GM12872 (cell line): ENCODE data around the gene ZBED5.

Source experiments
- TF ChIP-seq, protein P1 (sequence below): IDR thresholded peaks from 3 replicates; pipeline ENCODE4 v1.5.1; 2011; ENCODE audit warnings: low read depth, mild to moderate bottlenecking, low read length, moderate library complexity; ENCODE audit not compliant: insufficient read depth

Gene ZBED5

DNA sequence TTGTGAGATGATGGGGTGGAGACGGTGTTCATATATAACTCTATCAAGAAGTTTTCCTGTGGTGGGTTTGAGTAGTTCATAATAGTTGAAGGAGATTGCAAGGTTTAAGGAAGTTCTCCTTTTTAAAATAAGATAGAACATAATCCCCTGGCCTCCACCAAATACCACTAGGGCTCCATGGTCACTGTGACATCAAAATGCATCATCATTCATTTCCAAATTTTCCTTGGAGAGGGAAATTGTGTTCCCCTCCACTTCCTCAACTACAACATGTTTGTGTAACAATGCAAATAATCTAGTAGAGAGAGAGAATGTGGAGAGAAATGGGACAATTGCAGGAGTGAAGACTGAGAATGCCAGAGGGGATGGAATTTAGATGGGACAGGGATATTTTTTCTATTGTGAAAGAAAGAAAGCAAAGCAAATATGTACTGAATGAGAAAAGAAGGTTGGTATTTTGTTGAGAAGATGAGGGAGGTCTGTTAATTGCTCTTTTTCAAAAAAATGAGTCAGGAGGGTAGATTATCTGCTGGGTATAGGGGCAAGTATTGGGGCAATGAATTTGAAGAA lies 33.4 kb upstream of the ZBED5 start:
- TF ChIP-seq, protein P1, sequence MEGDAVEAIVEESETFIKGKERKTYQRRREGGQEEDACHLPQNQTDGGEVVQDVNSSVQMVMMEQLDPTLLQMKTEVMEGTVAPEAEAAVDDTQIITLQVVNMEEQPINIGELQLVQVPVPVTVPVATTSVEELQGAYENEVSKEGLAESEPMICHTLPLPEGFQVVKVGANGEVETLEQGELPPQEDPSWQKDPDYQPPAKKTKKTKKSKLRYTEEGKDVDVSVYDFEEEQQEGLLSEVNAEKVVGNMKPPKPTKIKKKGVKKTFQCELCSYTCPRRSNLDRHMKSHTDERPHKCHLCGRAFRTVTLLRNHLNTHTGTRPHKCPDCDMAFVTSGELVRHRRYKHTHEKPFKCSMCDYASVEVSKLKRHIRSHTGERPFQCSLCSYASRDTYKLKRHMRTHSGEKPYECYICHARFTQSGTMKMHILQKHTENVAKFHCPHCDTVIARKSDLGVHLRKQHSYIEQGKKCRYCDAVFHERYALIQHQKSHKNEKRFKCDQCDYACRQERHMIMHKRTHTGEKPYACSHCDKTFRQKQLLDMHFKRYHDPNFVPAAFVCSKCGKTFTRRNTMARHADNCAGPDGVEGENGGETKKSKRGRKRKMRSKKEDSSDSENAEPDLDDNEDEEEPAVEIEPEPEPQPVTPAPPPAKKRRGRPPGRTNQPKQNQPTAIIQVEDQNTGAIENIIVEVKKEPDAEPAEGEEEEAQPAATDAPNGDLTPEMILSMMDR = no peak

DNA sequence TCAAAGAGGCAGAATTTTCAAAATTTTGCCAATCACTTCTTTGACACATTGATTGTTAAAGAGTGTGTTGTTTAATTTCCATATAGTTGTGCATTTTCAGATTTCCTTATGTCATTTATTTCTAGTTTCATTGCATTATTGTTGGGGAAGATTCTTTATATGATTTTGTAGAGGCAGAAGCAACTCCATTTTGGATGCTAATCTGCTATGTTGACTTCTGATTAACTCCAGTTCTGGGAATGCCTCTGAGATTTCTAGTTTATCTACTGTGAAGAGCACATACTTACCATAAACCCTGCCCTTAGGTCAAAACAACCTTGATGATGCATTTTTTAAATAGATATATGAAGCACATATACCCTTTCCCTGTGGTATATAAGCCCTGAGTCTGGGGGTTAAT lies 29.5 kb upstream of the ZBED5 start:
- TF ChIP-seq, protein P1 = no peak

GRCh38 chr11:10886652-10887250 lies 28.9 kb upstream of the ZBED5 start:
- TF ChIP-seq, protein P1 = no peak

DNA sequence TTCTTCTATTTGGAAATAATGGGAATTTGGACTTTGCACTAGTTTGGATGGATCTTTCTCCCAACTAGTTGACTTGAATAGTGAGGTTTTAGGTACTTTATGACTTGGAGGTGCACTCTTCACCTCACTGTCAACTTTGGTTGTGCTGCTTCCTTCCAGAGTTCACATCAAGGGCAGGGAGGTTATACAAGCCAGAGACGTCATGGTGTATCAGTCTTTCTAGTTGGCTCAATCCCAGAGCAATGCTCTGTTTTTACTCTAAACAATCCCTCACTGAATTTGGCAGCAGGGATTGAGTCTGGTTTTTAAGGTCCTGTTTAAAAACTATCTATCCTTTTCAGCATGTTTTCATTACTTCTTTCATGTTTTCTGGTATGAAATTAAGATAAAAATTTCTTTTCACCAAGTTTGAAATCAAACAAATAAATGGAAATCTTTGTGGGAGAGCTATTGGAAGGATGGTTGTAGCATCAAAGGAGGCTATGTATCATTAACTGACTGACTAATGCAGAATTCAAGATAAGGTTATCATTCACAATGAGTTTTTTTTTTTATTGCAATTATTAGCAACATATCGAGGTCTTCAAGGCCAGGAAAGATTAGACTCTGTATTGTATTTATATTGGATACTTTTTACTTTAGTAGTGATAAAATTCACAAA lies 28.0 kb upstream of the ZBED5 start:
- TF ChIP-seq, protein P1 = no peak

GRCh38 chr11:10881892-10882291 lies 24.0 kb upstream of the ZBED5 start:
- TF ChIP-seq, protein P1 = no peak

DNA sequence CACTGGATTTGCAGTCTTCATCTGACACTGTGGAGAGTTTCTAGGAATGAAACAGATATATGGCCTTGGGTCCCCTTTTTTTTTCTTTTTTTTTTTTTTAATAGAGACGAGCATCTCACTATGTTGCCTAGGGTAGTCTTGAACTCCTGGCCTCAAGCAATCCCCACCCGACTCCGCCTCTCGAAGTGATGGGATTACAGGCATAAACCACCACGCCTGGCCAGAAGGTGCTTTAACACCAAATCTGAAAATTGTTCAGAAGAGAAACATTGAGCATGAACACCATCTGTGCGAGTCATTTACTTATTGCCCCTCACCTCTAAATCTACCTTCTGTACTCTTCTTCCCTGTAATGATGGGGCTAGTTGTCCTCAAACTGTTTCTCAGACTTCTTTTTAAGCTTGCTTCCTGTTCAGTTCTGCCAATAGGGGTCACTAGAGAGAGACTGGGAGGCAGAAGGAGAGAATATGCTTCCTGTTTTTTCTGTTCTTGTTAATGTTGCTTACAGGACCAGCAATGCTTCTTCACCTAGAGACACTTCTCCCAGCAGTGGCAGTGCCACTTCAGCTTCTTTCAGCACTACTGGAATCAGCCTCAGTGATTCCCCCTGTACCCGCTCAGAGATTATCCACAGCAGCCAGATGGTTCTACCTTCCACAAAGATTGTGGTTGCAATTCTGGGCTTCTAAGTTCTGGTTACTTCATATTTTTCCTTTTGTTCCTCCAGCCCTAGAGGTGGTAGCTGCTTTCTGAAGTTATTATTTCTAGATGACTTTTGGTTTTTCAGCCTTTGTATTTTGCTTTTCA lies 20.8 kb upstream of the ZBED5 start:
- TF ChIP-seq, protein P1 = peak; percentile 78

DNA sequence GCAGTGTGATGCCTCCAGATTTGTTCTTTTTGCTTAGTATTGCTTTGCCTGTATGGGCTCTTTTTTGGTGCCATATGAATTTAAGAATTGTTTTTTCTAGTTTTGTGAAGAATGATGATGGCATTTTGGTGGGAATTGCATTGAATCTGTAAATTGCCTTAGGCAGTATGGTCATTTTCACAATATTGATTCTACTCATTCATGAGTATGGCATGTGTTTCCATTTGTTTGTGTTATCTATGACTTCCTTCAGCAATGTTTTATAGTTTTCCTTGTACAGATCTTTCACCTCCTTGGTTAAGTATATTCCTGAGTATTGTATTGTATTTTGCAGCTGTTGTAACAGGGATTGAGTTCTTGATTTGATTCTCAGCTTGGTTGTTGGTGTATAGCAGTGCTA lies 18.3 kb upstream of the ZBED5 start:
- TF ChIP-seq, protein P1 = no peak
